Body of pancreas (tissue), 4 donors: Measurements from ENCODE around the gene PACRG. TPM values are rescaled to one million over a fixed set of nuclear protein-coding genes. Genes with fewer than 3 reads are reported as not detected.

Source experiments
- ATAC-seq: fragments of 150-250 bp; one replicate; pipeline ENCODE4 v1.9.1; 2016
- DNase-seq, 4 donors: peaks; one replicate each; pipeline ENCODE4 v3.0.0-alpha.2; 2019
- H3K27ac ChIP-seq, 4 donors: fragments of 200-600 bp; sonication (generic); 1 replicate in 3 of 4; 2 replicates in 1 of 4; pipeline versions ENCODE4 v1.5.1 to v1.6.1; 2016 to 2019; ENCODE audit warnings: mild to moderate bottlenecking in 1 of 4, mixed read lengths in 1 of 4, moderate library complexity in 1 of 4
- H3K27me3 ChIP-seq, 2 donors: fragments of 200-600 bp; sonication (generic); one replicate each; pipeline ENCODE4 v1.6.0; 2016; ENCODE audit warnings: mild to moderate bottlenecking in 1 of 2
- H3K36me3 ChIP-seq, 2 donors: fragments of 200-600 bp; sonication (generic); replicated peaks in 1 of 2; 2 replicates each; pipeline ENCODE4 v1.5.1; 2016; ENCODE audit warnings: low read depth in 2 of 2; ENCODE audit not compliant: insufficient read depth in 1 of 2
- H3K4me1 ChIP-seq: fragments of 200-600 bp; sonication (generic); one replicate; pipeline ENCODE4 v1.6.0; 2016
- H3K4me3 ChIP-seq, 2 donors: fragments of 200-600 bp; sonication (generic); 1 replicate in 1 of 2; 2 replicates in 1 of 2; pipeline ENCODE4 v1.5.1; 2016 to 2019
- H3K9me3 ChIP-seq, 3 donors: fragments of 200-600 bp; sonication (generic); 1 replicate in 2 of 3; 2 replicates in 1 of 3; pipeline ENCODE4 v1.5.1; 2016
- POLR2A ChIP-seq, 3 donors: fragments of 450-650 bp; IDR thresholded peaks; one replicate each; pipeline ENCODE4 v1.6.1; 2016; ENCODE audit warnings: antibody characterized with exemption in 3 of 3, mild to moderate bottlenecking in 2 of 3
- WGBS, 2 donors: methylation state at CpG; one replicate each; pipeline ENCODE4 v1.1.5; 2017; 5-methylcytosine and 5-hydroxymethylcytosine counted together
- intact Hi-C: fragments of 100-400 bp; cut with DNase I; formaldehyde crosslinking; loops from one replicate; pipeline ENCODE4 v1.15.1; 2023
- total RNA-seq, 2 donors: library from RNA; depleted of rRNA; stranded (reverse); fragments of >200 nt; gene quantifications; one replicate each; pipeline ENCODE4 v1.1.0, GENCODE V29; 2016
- TF ChIP-seq, protein P1 (sequence below), 7 experiments: fragments of 450-650 bp in 4 of 7; fragments of 200-600 bp in 3 of 7; sonication (generic) in 3 of 7; IDR thresholded peaks; one replicate each; pipeline ENCODE4 v1.5.1; 2016 to 2019; ENCODE audit warnings: antibody characterized with exemption in 7 of 7

PACRG gene
- total RNA-seq, 2 donors from 2014 or later, result 7.8 to 10.9 TPM

DNA sequence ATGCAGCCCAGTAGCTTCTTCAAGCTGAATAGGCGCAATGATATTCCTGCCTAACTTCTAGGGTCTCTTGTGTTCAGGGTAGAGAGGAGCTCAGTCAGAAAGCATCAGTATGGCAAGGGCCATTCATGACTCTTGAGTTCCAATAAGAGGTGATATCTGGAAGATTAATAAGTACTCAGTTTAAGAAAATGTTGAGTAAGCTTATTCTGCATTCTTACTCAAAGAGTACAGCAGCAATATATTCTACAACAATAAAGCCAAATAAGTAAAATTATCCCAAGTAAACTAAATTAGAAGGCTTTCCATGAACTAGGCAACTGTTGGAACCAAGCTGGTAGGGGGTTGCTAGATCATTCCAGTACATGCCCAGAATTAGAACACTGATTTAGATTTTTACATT lies 303.2 kb downstream of the PACRG start:
- intact Hi-C loops, result no loop called here
- no peaks in the 10 kb centered on the region for H3K27me3 ChIP-seq
- no peak overlapping the region for H3K27ac ChIP-seq
- ATAC-seq (no peak), DNase-seq (no peak)
- H3K4me1 ChIP-seq, result no peaks in the 10 kb centered on the region
- no peaks in the 10 kb centered on the region for H3K36me3 ChIP-seq
- TF ChIP-seq, protein P1, sequence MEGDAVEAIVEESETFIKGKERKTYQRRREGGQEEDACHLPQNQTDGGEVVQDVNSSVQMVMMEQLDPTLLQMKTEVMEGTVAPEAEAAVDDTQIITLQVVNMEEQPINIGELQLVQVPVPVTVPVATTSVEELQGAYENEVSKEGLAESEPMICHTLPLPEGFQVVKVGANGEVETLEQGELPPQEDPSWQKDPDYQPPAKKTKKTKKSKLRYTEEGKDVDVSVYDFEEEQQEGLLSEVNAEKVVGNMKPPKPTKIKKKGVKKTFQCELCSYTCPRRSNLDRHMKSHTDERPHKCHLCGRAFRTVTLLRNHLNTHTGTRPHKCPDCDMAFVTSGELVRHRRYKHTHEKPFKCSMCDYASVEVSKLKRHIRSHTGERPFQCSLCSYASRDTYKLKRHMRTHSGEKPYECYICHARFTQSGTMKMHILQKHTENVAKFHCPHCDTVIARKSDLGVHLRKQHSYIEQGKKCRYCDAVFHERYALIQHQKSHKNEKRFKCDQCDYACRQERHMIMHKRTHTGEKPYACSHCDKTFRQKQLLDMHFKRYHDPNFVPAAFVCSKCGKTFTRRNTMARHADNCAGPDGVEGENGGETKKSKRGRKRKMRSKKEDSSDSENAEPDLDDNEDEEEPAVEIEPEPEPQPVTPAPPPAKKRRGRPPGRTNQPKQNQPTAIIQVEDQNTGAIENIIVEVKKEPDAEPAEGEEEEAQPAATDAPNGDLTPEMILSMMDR (IDR thresholded peaks at IDR 0.05), result no peak
- TF ChIP-seq POLR2A (IDR thresholded peaks at IDR 0.05), result no peak
- H3K4me3 ChIP-seq, result no peak overlapping the region
- no peaks in the 10 kb centered on the region for H3K9me3 ChIP-seq
- 73 to 100% methylated on average over 1 of the region's 1 CpG for WGBS, 2 donors

DNA sequence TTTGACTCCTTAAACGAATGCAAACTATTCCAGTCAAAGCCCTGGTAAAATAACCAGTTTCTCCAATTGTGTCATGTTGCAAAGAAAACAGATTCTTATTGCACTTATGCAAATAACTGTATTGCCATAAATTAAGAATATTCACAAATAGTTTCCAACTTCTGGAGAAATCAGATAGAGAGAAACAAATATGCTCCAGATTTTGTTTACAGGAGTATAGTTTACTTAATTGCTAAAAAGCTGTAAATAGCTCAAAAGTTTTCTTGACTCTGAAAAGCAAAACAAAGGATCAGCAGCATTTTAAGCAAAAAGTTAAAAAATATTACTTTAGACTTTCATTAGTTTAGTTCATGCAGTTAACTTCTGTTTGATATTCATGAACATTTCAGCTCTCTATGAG lies 304.2 kb downstream of the PACRG start:
- DNase-seq (no peak), ATAC-seq (no peak)
- Histone ChIP-seq H3K36me3 (no peaks in the 10 kb centered on the region), H3K4me3 (no peak overlapping the region), H3K9me3 (no peaks in the 10 kb centered on the region), H3K4me1 (no peaks in the 10 kb centered on the region), H3K27ac (no peak overlapping the region), H3K27me3 (no peaks in the 10 kb centered on the region)
- 58 to 67% methylated on average over 1 of the region's 1 CpG for WGBS, 2 donors
- intact Hi-C loops, result no loop called here
- TF ChIP-seq, protein P1 (IDR thresholded peaks at IDR 0.05), result no peak
- TF ChIP-seq POLR2A (IDR thresholded peaks at IDR 0.05), result no peak

DNA sequence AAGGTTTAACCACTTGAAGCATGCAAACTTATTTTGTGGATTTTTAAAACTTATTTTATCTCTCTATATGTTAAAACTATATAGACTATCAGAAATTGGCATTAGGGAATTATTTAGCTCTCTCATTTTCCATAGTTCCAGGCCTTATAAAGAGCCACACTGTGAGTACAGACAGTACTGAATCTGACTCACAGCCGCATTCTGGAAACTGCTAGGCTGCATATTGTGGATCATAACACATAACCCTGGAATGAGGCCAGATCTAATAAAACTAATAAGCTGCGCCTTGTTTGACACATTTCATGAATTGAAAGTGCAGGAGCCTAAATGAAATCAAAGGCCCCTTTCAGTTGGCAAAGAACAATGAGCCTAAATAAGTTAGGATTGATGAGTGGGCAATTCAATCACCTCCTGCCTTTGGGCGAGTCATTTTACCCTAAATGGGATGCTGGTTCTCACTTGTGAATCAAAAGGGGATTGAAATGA lies 308.4 kb downstream of the PACRG start:
- H3K9me3 ChIP-seq, result no peaks in the 10 kb centered on the region
- no peak for ATAC-seq
- no peak for DNase-seq
- H3K36me3 ChIP-seq, result no peaks in the 10 kb centered on the region
- no peaks in the 10 kb centered on the region for H3K4me1 ChIP-seq
- 57 to 61% methylated on average over 3 of the region's 3 CpGs for WGBS, 2 donors
- H3K27me3 ChIP-seq, result no peaks in the 10 kb centered on the region
- H3K27ac ChIP-seq, result no peak overlapping the region
- intact Hi-C loops, result no loop called here
- TF ChIP-seq POLR2A (IDR thresholded peaks at IDR 0.05), result no peak
- TF ChIP-seq, protein P1 (IDR thresholded peaks at IDR 0.05), result no peak
- no peak overlapping the region for H3K4me3 ChIP-seq

DNA sequence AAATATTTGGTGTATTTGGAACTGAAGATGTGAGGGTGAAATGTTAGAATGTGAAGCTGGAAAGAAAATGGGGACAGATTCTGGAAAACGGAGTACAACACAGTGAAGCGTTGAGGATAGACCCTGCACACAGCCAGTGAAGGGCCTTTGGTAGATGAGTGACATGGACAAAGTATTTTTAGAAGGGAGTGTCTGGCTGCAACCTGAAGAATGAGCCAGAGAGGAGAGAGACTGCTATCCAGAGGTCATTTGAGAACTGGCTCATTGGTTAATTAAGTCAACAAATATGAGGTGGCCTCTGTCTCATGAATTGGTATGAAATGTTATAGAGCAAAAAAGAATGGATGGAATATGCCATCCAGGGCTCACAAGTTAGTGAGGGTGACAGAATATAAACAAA lies 310.5 kb downstream of the PACRG start:
- no peak for ATAC-seq
- TF ChIP-seq POLR2A (IDR thresholded peaks at IDR 0.05), result no peak
- TF ChIP-seq, protein P1 (IDR thresholded peaks at IDR 0.05), result no peak
- no peak overlapping the region for H3K4me3 ChIP-seq
- intact Hi-C loops, result no loop called here
- H3K4me1 ChIP-seq, result no peaks in the 10 kb centered on the region
- H3K27me3 ChIP-seq, result no peaks in the 10 kb centered on the region
- WGBS, 2 donors, result 84 to 89% methylated on average over 2 of the region's 2 CpGs
- H3K9me3 ChIP-seq, result no peaks in the 10 kb centered on the region
- no peak for DNase-seq
- no peaks in the 10 kb centered on the region for H3K36me3 ChIP-seq
- no peak overlapping the region for H3K27ac ChIP-seq

DNA sequence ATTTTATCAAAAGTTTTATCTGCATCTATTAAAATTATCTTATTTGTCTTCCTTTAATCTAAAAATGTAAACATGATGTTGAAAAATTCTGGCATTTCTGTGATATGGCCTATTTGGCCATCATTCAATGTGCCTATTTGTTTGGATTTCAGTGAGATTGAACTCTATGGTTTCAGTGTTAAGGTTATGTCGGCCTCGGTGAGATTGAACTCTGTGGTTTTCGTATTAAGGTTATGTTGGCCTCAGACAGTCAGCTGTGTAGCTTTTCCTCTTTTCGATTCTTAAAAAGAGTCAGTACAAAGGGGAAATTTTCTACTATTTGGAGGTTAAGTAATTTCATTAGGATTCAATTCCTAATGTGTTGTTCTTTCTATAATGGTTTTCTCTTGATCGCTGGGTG lies 320.6 kb downstream of the PACRG start:
- Histone ChIP-seq H3K27ac (no peak overlapping the region), H3K9me3 (no peaks in the 10 kb centered on the region)
- no peak for DNase-seq

More for the DNA sequence above, 320.6 kb downstream of the PACRG start:
- no peak for ATAC-seq
- Histone ChIP-seq H3K4me3 (no peak overlapping the region), H3K27me3 (no peaks in the 10 kb centered on the region), H3K4me1 (no peaks in the 10 kb centered on the region), H3K36me3 (no peaks in the 10 kb centered on the region)
- TF ChIP-seq, protein P1 (IDR thresholded peaks at IDR 0.05), result no peak
- no peak for TF ChIP-seq POLR2A (IDR thresholded peaks at IDR 0.05)
- 67 to 73% methylated on average over 5 of the region's 5 CpGs for WGBS, 2 donors
- intact Hi-C loops, result no loop called here
